HG03432 (cell line): ENCODE data around the gene MRPS24.
"Not testable (repeated sequence)": the region's sequence is repeated elsewhere in the genome, so short reads cannot be mapped to it uniquely, and the experiment has no call there.

Experiments
- ATAC-seq: cut with Tn5 transposase; IDR thresholded peaks from one replicate; pipeline ENCODE4 v1.9.1; 2021; ENCODE audit warnings: mild to moderate bottlenecking, moderate library complexity; ENCODE audit not compliant: unreplicated experiment

Gene MRPS24

DNA sequence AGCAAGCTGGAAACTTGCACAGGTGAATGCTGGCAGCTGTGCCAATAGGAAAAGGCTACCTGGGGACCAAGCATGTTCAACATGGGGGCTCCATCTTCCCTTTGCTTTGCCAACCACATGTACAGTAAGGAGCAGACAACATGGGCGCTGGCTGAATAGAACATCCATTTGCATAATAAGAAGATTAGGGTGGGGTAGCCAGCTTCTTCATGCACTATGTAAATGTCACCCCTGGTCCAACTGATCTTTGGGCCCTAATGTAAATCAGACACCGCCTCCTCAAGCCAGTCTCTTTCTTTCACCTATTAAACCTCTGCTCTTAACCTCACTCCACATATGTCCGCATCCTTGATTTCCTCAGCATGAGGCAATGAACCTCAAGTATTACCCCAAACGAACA, 26.0 kb downstream of the MRPS24 start:
- ATAC-seq: no peak

- ATAC-seq: no peak
Observed at GRCh38 chr7:43838201-43838658, 31.1 kb downstream of the MRPS24 start.

DNA sequence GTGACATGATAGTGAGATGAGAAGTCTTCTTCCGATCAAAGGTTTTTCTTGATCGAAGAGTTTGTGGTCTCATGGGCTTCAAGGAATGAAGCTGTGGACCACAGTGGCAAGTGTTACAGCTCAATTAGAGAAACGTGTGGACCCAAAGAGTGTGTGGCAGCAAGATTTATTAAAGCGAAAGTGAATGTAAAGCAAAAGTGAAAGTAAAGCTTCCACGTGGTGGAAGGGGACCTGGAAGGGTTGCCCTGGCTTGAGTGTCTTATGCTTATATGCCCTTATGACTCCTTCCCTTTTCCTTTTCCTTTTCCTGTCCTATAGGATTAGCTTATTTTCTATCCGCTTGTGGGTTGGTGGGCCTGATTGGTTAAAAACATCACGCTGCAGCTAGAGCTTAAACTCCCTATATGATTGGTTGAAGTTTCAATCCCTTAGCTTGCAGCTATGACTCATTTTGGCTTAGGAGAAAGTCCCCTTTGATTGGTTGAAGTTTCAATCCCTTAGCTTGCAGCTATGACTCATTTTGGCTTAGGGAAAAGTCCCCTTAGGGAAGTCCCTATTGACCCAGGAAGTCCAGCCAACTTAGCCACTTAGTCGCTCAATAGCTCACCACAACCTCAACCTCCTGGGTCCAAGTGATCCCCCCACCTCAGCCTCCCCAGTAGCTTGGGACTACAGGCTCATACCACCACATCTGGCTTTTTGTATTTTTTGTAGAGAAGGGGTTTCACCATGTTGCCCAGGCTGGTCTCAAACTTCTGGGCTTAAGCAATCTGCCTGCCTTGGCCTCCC, 34.7 kb downstream of the MRPS24 start:
- ATAC-seq: peak; percentile 57

- not testable (repeated sequence) for ATAC-seq
Observed at GRCh38 chr7:43830917-43831316, 38.4 kb downstream of the MRPS24 start.

- ATAC-seq: no peak
Observed at GRCh38 chr7:43825391-43825808, 43.9 kb downstream of the MRPS24 start.

DNA sequence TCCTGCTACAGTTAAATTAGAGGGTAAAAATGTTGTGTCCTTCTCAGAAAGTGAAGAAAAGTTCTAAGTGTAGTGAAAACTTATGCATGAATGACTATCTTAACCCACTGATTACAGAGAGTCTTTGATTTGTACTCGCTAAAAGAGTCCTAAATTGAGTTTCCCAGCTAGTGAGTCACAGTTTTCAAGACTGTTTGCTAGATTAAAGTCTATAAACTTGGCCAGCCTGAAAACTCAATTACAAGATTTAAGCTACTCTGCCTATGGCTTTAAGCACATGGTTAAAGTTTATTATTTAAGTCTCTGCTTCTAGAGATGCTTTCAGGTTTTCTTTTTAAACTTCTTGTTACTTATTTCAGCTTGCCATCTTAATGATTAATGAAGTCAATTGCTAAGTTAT, 44.4 kb downstream of the MRPS24 start:
- no peak for ATAC-seq

- not testable (repeated sequence) for ATAC-seq
Observed at GRCh38 chr7:43824513-43824912, 44.8 kb downstream of the MRPS24 start.

- ATAC-seq: no peak
Observed at GRCh38 chr7:43823941-43824340, 45.4 kb downstream of the MRPS24 start.

GRCh38 chr7:43823425-43823824, 45.9 kb downstream of the MRPS24 start:
- ATAC-seq: not testable (repeated sequence)
